ENCODE measurements around the gene CDK5RAP3.

- TF ChIP-seq EZH2 (IDR thresholded peaks at IDR 0.05): no peak
- no peak for TF ChIP-seq POLR2AphosphoS5 (IDR thresholded peaks at IDR 0.05; ENCODE audit: borderline replicate concordance, low read depth, low read length)
- TF ChIP-seq FOXP2 (optimal IDR thresholded peaks at IDR 0.05; ENCODE audit: control extremely low read depth, extremely low read length, insufficient read depth): no peak
These were observed 55.8 kb downstream of the CDK5RAP3 start for GRCh38 chr17:48026502-48027321.

Data from SK-N-MC (cell line).